MM.1S (cell line): ENCODE data around the gene EXTL1.

Experiments
- CTCF ChIP-seq: fragments of 300-600 bp; sonication (generic); IDR thresholded peaks from 2 replicates; pipeline ENCODE4 v1.5.1; 2016; ENCODE audit warnings: antibody characterized with exemption, low read length, mixed read lengths
- EZH2 ChIP-seq: fragments of 300-600 bp; sonication (generic); optimal IDR thresholded peaks from 2 replicates; pipeline ENCODE3; 2017; ENCODE audit warnings: low read depth, mild to moderate bottlenecking, antibody characterized with exemption, low read length, mixed read lengths
- EZH2phosphoT487 ChIP-seq: fragments of 300-600 bp; sonication (generic); IDR thresholded peaks from 2 replicates; pipeline ENCODE4 v1.6.1; 2018; ENCODE audit warnings: antibody characterized with exemption, low read length

- TF ChIP-seq CTCF = no peak
- TF ChIP-seq EZH2 = no peak
- TF ChIP-seq EZH2phosphoT487 = no peak
Measured at GRCh38 chr1:26016953-26017545, 4.5 kb upstream of the EXTL1 start.
